HG03025 (cell line): Measurements from ENCODE around the gene NGB.

Experiments
- ATAC-seq: cut with Tn5 transposase; IDR thresholded peaks from one replicate; pipeline ENCODE4 v1.9.1; 2021; ENCODE audit warnings: mild to moderate bottlenecking, moderate library complexity; ENCODE audit not compliant: unreplicated experiment, low FRiP score

The NGB gene

GRCh38 chr14:77265561-77266335, 5.3 kb downstream of the NGB start:
- no peak for ATAC-seq

DNA sequence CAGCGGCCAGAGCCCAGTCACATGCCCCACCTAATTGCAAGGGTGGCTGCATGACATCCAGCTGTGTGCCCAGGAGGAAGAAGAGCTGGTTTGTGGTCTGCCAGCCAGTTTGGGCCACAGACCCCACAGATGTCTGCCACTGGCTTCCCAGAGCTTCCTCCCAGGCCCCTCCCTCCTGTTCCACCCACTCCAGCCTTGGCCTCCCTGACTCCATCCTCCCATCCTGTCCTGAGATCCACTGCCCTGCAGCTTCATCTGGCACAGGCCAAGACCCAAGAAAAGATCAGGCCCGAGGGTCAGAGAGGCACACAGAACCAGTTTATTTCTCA, 5.9 kb downstream of the NGB start:
- ATAC-seq, result no peak

GRCh38 chr14:77264466-77265186, 6.4 kb downstream of the NGB start:
- ATAC-seq, result no peak

- no peak for ATAC-seq
Measured at GRCh38 chr14:77260631-77261030, 10.4 kb downstream of the NGB start.

- no peak for ATAC-seq
Measured at GRCh38 chr14:77260199-77260598, 10.8 kb downstream of the NGB start.

- ATAC-seq, result no peak
Measured at GRCh38 chr14:77259025-77259715, 11.8 kb downstream of the NGB start.

DNA sequence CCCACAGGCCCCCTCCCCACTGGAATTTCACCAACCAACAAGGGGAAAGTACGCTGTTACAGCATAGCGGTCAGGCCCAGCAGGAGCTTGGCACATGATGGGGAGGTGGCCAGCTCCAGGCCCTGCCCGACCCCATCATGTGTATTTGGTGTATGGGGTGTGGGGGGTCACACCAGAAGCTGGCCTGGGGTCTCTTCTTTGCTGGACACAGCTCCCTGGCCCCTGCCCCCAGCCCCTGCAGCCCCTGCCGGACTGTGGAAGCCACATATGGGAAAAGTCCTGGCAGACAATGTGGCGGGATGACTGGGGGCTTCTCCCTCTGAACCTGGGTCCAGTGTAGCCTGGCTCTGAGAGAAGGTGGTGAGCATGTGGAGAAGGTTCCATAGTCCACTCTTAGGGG, 12.4 kb downstream of the NGB start:
- no peak for ATAC-seq

- ATAC-seq, result no peak
Measured at GRCh38 chr14:77257700-77258099, 13.3 kb downstream of the NGB start.

DNA sequence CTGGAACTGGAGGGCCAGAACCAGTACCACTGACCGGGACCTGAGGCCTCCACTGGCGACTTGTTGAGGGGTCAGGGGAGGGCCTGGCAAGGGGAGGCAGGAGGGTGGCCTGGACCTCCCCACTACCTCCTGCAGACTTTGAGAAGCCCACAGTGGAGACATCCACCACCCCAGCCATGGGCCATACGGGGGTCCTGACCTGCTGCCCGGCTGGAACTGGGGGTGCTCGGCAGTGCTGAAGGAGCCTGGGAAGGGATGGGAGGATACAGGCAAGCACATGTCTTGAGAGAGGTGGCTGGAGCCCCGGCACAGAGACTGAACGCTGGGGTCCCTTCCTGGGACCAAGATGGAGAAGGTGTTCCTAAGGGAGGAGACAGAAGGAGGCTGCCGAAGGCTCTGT, 14.3 kb downstream of the NGB start:
- no peak for ATAC-seq

DNA sequence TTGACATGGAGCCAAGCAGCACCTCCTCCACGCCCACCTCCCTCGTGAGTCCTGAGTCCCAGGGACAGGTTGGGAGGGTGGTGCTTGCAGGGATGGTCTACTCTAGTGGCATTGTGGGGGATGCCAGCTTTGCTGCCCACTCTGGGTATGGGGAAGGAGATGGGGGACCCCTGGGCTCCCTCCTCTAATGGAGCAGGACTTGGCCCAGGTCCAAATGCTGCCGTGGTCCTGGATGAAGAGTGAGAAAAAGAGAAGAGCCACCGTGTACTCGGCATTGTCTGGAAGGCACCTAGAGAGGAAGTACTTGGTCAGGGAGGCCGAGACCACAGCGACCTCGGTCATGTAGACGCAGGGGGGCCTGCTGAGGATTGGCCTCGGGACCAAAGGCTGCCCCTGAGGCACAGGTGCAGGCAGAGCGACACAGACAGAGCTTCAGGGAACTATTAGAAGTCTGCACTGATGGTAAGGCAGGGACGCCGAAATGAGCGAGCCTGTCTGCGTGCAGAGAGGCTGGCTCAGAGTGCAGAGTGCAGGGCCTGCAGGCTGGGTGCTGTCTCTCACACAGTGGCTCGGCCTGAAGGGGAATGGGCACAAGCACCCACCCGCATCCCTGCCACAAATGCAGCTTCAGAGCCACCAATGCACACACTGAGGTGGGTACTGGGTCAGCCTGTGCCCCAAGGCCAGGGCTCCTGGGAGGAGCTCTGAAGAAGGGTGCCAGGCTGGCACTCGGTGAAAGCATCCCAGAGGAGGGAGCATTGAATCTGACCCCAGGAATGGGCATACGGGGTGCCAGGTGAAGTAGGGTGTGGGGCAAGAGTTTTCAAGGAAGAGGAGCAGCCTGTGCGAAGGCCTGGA, 17.4 kb downstream of the NGB start:
- ATAC-seq, result no peak

GRCh38 chr14:77251870-77252269, 19.1 kb downstream of the NGB start:
- ATAC-seq, result no peak

DNA sequence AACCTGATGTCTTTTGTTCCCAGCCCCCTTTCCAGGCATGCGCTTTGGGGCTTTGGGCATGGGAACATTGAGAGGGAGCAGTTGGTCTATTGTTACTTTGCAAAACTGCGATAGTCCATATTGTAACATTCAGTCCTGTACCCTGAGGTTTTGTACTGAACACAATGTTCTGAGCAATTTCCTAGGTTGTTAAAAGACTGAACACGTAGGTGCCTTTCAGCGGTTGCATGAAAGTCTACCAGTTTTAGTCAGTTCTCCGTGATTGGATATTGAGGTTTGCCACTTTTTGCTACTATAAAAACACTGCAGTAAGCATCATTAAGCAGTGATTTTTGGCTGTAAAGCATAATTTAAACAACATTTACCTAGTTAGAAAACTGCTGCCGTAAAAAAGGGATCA, 20.1 kb downstream of the NGB start:
- no peak for ATAC-seq

DNA sequence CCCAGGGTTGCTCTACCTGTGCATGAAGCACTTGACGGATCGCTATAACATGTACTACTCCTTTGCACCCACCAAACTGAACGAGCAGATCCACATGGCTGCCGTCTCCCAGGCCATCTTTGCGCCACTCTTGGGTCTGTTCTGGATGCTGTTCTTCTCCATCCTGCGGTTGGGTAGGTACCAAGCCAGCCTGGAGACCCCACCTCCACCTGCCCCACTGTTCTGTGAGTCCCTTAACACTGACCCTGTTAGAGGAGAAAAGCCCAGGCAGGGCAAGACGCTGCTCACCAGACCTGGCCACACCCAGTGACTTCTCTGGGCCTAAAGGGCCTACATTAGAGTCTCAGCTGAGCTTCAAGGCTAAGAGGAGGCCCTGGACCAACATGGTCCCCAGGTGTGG, 21.7 kb downstream of the NGB start:
- no peak for ATAC-seq

- no peak for ATAC-seq
Measured at GRCh38 chr14:77248666-77249065, 22.3 kb downstream of the NGB start.

DNA sequence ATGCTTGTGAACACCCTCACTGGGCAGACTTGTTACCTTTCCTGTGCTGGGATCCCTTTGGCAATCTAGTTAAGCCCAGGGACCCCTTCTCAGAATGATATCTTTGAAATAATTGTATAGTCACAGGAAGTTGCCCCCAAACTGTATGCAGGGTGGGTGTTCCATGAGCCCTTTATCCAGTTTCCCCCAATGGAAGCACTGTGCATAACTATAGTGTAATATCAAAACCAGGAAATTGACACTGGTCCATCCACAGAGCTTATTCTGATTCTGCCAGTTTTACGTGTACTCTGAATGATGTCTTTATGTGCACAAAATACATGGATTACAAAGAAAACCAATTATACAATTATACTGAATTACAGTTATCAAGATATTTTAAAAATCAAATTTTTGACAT, 24.2 kb downstream of the NGB start:
- no peak for ATAC-seq

GRCh38 chr14:77245820-77246219, 25.2 kb downstream of the NGB start:
- no peak for ATAC-seq

DNA sequence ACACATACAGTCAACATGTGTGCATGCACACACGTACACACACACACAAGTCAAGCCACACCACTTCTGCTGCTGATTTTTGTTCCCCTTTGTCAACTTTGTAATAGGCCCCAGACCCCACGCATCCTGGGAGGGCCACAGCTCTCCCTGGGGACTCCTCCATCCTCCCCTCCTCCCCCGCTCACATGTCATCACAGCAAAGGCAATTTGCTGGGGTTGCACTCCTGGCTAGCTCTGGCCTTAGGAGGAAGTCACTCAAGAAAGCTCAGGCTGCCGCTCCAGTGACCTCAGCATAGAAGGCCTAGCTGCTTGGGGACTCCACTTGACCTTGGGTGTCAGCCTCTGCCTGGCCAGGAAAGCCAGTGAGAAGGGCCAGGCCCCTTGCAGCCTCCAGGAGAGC, 27.2 kb downstream of the NGB start:
- no peak for ATAC-seq

DNA sequence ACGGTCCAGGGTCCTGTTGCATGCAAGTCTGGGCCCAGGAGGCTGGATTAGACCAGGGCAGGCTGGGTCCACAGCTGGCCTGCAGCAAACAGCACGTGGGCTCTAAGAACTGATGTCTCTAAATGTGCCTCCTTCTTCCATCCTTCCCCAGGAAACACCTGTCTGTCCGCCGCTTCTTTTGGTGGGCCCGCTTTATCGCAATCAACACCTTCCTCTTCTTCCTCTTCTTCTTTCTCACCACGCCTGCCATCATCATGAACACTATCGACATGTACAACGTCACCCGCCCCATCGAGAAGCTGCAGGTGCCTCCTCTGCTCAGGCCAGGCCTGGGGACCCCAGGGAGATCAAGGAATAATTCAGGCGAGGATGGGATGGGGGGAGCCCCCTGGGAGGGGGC, 28.3 kb downstream of the NGB start:
- no peak for ATAC-seq

DNA sequence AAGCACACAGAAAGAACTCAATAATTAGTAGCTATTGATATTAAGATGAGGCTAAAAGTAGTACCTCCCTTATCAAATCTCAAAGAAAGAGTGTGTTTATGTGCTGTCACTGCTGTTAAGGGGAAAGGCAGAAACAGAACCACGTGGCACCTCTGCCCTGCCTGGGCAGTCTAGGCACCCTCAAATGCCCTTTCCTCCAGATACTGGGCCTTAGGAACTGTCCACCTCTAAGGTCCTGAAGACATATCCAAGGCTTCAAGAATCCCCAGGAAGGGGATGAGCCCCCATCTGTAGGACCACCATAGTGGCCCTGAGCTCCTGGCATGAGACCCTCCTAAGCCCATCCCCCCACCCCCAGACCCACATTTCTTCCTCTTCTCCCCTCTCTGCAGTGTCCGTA, 29.1 kb downstream of the NGB start:
- ATAC-seq, result no peak

- no peak for ATAC-seq
Measured at GRCh38 chr14:77240336-77240915, 30.6 kb downstream of the NGB start.
